ENCODE results near the gene CBX3.
"Not testable (repeated sequence)": the region's sequence is repeated elsewhere in the genome, so short reads cannot be mapped to it uniquely, and the experiment has no call there.

The CBX3 gene

DNA sequence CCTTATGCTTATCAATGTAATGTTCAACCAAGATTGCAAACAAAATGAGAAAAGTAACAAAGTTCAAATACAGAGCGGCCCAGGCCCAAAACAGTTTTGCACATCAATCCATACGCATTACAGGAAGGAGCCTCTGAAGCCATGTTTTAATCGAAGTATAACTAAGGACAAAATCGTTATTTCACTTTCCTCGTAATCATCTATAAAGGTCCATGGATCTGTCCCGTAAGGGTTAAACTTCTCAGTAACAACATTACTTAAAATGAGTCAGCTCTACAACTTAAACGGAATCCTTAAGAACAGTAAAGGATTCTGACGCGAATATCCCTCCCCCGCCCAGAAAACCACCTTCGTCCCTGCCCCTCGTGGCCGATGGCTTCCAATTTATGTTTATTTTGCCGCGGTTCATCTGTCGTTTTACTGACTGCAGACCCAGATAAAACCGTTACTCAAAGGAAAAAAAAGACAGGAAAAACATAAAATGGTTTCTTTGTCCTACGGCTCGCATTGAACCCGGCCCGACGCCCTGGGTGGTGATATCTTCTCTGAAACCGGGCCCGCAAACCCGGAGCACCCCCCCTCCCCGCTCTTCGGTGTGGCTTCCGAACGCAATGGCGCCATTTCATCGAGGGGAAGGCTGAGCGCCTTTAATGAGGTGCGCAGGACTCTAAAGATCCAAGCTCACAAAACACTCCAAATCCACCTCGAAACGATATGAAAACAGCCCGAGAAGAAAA is 2.1 kb upstream of the CBX3 start:
- in situ Hi-C loops (cut with MboI; ENCODE audit: low sequenced_read_pairs) = loop anchor here (10.0 kb wide), 1 partner anchor 105 kb away; no protein-coding TSS in a partner anchor

DNA sequence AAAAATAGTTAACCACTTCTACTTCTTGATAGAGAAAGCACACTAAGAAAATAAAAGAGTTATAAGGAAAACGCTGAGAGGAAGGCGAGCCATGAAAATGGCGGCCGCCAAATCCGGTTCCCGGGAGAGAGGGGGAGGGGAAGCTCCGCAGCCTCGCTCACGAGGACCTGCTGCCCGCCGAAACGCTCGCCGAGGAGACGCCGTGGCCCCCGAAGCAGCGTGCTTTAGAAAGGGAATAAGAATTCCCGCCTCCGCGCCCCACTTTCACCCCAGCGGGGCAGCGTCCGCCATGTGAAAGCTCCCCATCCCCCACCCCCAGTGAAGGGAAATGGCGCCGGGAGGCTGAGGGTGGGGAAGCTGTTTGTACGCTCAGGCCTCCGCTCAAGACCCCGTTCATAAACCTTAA is 1.5 kb upstream of the CBX3 start:
- in situ Hi-C loops (cut with MboI; ENCODE audit: low sequenced_read_pairs) = no loop called here

DNA sequence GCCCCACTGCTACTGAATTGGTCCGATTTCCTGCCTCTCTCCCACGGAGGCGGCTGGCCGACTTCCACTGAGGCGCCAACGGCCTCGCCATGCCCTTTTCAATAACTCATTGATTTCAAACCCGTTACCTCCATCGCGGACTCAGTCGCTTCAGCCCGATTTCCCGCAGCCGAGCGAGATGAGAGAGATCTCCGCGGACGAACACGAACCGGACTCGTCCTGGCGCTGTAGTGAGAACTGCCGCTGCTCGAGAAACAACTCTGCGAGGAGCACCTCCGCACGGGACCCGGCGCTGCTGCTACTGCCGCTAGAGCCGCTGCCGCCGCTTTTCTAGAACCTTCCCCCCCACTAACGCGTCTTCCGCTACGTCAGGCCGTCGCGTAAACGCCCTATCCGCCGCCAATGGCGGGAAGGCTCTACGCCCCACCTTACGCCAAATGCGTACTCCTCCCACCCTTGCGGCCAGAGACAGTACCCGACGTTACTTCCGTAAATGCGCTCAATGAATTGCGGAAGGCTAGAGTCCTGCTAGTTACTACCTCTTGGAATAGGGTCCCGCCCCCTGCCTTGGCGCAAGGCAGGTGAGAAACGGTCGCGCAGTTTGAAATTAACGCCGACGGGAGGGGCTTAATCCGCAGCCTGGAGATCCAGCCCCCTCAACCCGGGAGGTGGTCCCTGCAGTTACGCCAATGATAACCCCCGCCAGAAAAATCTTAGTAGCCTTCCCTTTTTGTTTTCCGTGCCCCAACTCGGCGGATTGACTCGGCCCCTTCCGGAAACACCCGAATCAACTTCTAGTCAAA is 900 bp upstream of the CBX3 start, which contains the start of gene HNRNPA2B1:
HNRNPA2B1 (minus strand) TSS at position 303 of the 803 bp plus-strand sequence; CDS start at position 134, 169 bp downstream.
- in situ Hi-C loops (cut with MboI; ENCODE audit: low sequenced_read_pairs) = no loop called here

DNA sequence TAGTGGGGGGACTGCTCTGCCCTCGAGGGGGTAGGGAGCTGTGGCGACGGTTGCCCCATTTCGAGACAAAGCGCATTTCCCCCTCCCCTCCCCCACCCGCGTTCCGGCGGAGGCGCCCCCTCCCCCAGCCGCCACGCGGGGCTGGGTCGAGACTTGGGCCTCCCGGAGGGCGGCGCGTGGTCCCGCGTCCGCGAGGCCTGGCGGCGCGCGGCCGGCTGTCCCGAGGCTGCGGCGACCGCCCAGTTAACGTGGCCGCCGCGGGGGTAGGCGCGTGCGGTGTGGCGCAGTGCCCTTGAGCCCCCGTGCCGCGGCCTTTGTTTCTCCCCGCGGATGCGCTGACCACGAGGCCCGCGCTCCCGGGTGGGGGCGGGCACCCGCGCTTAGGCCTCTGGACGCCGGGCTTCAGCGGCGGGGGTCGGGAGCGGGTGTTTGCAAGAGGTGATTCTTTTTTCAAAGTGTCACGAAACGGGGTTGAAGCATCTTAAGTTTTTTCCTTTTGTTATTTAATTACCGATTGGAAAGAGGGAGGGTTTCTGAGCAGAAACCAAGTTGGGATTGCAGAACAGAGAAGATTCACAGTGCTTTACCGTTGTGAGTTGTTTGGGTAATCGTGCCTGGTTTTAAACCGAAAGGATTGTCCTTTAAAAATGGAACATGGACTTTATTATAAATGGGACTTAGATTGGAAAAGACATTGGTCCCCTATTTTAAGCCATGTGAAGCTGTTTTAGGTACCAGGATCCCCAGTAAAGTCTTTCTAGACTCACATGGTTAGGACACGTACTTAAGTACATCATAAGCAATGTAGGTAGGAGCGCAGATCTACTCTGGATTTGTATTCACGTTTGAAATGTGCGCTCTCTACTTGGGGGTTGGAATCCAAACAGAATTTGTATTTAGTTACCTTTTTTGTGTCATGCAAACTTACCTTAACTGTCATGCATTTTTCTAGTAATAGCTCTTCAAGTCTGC is 760 bp downstream of the CBX3 start:
- in situ Hi-C loops (cut with MboI; ENCODE audit: low sequenced_read_pairs) = no loop called here

- in situ Hi-C loops (cut with MboI; ENCODE audit: low sequenced_read_pairs) = no loop called here
Measured at GRCh38 chr7:26203016-26203415, 1.5 kb downstream of the CBX3 start.

DNA sequence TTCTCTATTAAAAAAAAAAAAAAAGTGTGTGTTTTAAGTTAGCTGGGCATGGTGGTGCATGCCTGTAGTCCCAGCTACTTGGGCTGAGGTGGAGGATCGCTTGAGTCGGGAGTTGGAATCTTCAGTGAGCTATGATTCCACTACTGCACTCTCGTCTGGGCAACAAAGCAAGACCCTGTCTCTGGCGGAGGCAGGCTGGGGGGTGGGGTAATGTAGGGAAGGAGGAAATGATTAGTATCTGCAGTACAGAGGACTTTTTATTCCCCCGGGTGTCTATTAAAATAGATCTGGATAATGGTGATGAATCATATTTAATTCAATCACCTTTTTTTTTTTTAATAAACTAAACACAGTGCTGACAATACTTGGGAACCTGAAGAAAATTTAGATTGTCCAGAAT is 6.5 kb downstream of the CBX3 start:
- in situ Hi-C loops (cut with MboI; ENCODE audit: low sequenced_read_pairs) = no loop called here

DNA sequence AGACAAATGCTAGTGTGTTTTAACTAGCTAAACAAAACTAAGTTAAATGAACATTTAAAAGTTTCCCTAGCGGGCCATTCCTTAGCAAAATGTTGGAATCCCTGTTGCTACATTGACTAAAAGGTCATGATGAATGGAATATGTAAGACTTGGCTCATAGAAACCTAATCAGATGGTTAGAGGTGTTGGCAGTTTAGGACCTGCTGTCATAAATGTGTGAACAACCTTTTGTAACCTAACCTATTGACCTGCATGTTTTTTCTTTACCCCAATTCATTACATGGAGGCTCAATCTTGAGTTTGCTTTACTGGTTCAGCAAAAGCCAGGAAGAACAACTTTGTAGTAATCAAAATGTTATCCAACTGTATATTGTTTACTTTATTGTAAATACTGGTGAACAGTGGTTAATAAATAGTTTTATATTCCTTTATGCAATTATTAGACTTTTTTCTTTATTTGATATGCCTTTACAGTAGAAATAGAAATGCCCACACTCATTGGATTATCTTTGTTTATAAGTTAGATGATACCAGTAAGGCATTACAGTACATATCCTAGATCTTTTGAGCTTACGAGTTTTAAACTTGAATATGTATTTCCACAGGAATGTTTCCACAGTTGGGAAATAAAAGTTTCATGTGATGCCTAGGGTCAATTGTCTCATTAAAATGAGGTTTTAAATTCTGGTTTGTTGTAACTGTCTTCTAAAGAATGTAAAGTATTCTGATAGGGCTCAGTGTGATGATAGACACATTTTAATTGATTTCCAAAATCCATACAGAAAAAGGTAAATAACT is 11.6 kb downstream of the CBX3 start:
- in situ Hi-C loops (cut with MboI; ENCODE audit: low sequenced_read_pairs) = no loop called here

GRCh38 chr7:26213807-26214515 is 12.4 kb downstream of the CBX3 start:
- in situ Hi-C loops (cut with MboI; ENCODE audit: low sequenced_read_pairs) = no loop called here

- in situ Hi-C loops (cut with MboI; ENCODE audit: low sequenced_read_pairs) = no loop called here
Measured at GRCh38 chr7:26216049-26216448, 14.5 kb downstream of the CBX3 start.

GRCh38 chr7:26224359-26224758 is 22.8 kb downstream of the CBX3 start:
- in situ Hi-C loops (cut with MboI; ENCODE audit: low sequenced_read_pairs) = no loop called here

GRCh38 chr7:26227987-26228386 is 26.4 kb downstream of the CBX3 start:
- in situ Hi-C loops (cut with MboI; ENCODE audit: low sequenced_read_pairs) = no loop called here

DNA sequence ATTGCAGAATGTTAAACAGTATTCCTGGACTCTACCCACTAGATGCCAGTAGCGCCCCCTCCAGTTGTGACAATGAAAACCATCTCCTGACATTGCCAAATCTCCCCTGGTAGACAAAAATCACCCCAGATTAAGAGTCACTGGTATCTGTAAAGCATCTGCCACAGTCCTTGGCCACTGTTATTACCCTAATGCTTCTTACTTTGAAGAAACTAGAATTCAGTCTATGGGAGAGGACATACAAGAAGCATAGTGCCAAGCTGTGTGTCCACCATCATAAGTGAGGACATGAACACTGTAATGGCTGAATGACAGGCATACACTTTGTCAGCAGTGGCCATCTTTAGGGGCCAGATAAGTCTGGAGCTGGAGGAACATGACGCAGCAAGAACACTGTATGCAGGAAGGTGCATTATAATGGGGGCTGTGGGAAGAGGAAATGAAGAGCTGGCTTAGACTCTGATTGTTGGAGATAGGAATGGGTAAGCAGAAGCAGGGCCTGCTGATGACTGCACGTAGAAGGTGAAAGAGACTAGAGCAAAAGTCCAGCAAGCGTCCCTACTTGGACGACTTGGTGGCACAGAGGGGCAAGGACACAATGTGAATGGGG is 32.5 kb downstream of the CBX3 start:
- in situ Hi-C loops (cut with MboI; ENCODE audit: low sequenced_read_pairs) = no loop called here

DNA sequence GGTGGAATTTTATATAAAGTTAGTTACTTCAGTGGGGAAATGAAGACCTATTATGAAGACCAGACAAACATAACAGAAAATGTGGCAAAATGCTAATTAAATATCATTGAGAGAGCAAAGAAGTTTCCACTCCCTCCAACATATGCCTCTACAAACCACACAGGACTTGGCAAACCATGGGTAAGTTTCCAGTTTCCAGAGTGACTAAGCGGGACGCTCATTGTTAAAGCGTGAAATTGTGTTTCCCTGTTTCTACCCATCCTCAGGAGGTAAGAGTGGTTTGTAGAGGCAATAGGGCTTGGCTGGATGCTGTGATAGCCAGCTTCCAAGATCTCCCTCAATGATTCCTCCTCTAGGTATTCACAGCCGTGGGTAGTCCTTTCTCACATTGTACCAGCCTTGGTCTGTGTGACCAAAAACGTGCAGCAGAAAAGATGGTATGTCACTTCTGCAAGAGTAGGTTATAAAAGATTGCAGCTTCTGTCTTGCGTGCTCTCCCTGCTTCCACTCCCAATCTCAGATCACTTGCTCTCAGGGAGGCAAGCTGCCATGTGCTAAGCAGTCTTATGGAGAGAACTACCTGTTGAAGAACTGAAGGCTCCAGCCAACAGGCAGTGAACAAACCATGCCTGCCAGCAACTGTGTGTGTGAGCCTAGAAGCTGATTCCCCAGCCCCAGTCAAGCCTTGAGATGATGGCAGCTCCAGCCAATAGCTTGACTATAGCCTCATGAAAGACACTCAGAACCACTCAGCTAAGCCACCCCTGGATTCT is 35.7 kb downstream of the CBX3 start:
- in situ Hi-C loops (cut with MboI; ENCODE audit: low sequenced_read_pairs) = no loop called here

DNA sequence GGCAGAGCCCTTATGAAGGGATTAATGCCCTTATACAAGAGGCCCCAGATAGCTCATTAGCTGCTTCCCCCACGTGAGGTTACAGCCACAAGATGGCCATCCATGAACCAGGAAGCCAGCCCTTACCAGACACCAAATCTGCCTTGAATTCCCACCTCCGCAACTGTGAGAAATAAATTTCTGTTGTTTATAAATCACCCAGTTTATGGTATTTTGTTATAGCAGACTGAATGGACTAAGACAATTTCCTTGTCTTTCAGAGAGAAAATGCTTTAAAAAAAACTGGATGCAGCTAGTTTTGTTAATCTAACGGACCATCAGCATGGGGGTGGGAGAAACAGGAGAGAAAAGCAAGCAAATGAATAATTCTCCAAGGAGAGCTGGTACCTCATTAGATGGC is 36.5 kb downstream of the CBX3 start:
- in situ Hi-C loops (cut with MboI; ENCODE audit: low sequenced_read_pairs) = no loop called here

GRCh38 chr7:26245150-26245549 is 43.6 kb downstream of the CBX3 start:
- in situ Hi-C loops (cut with MboI; ENCODE audit: low sequenced_read_pairs) = no loop called here

GRCh38 chr7:26250239-26250638 is 48.7 kb downstream of the CBX3 start:
- in situ Hi-C loops (cut with MboI; ENCODE audit: low sequenced_read_pairs) = no loop called here

DNA sequence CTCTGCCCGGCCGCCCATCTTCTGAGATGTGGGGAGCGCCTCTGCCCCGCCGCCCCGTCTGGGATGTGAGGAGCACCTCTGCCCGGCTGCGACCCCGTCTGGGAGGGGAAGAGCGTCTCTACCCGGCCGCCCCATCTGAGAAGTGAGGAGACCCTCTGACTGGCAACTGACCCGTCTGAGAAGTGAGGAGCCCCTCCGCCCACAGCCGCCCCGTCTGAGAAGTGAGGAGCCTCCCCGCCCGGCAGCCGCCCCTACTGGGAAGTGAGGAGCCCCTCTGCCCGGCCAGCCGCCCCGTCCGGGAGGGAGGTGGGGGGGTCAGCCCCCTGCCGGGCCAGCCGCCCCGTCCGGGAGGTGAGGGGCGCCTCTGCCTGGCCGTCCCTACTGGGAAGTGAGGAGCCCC is 60.3 kb downstream of the CBX3 start:
- in situ Hi-C loops (cut with MboI; ENCODE audit: low sequenced_read_pairs) = not testable (repeated sequence)

Measured in HL-60/S4 (cell line).